ENCODE results near the gene MCAT. TPM values are rescaled to one million over a fixed set of nuclear protein-coding genes. Genes with fewer than 3 reads are reported as not detected.

MCAT gene
- polyA plus RNA-seq, 3 donors, result 4.5 to 8.9 (median 6.8) TPM

DNA sequence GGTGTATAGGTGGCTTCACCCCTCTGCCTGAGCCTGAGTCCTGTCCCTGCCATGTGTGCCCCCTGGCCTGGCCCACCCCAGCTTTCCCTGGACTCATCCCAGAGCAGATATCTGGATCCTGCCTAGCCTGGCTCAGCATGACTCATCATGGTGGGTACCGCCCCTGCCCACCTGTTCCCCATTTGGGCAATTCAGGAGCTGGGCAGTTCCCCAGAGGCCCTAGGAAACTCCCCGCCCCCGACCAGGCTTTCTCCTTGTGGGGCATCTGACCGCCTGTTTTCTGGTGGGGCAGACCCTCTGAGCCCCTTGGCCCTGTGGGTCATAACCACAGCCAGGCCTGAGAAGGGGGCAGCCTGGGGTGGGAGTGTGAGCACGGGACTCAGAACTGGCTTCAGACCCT, 12.6 kb upstream of the MCAT start:
- H3K27ac ChIP-seq (ENCODE audit: low read depth in 1 of 2, low read length in 2 of 2), result peak overlapping the region; percentile 79 to 87
- Mint-ChIP-seq H3K4me1 (peaks cover 67% of the 10 kb centered on the region), H3K27ac (peak overlapping the region; percentile 79 to 96 (median 93)), H3K4me3 (peak overlapping the region in 1 of 2 donors; percentile 100), H3K27me3 (ENCODE audit: low read depth in 3 of 3) (peaks cover 0 to 2% (median 0%) of the 10 kb centered on the region in 3 donors), H3K9me3 (peaks cover 0 to 2% (median 0%) of the 10 kb centered on the region in 7 donors), H3K36me3 (peaks cover 9 to 40% of the 10 kb centered on the region in 2 donors)
- no peaks in the 10 kb centered on the region for H3K9me3 ChIP-seq (replicated peaks in 1 of 2; ENCODE audit: control insufficient read depth in 1 of 2, insufficient read depth in 1 of 2, low read length in 2 of 2)
- H2AFZ ChIP-seq (ENCODE audit: insufficient read depth, low read depth, low read length, poor library complexity, severe bottlenecking), result no peak overlapping the region
- peaks cover 66 to 83% of the 10 kb centered on the region in 2 donors for H3K4me1 ChIP-seq (ENCODE audit: control insufficient read depth in 1 of 2, insufficient read depth in 2 of 2, low read length in 2 of 2)
- TF ChIP-seq, protein P1, sequence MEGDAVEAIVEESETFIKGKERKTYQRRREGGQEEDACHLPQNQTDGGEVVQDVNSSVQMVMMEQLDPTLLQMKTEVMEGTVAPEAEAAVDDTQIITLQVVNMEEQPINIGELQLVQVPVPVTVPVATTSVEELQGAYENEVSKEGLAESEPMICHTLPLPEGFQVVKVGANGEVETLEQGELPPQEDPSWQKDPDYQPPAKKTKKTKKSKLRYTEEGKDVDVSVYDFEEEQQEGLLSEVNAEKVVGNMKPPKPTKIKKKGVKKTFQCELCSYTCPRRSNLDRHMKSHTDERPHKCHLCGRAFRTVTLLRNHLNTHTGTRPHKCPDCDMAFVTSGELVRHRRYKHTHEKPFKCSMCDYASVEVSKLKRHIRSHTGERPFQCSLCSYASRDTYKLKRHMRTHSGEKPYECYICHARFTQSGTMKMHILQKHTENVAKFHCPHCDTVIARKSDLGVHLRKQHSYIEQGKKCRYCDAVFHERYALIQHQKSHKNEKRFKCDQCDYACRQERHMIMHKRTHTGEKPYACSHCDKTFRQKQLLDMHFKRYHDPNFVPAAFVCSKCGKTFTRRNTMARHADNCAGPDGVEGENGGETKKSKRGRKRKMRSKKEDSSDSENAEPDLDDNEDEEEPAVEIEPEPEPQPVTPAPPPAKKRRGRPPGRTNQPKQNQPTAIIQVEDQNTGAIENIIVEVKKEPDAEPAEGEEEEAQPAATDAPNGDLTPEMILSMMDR (IDR thresholded peaks at IDR 0.05), result no peak
- intact Hi-C loops (cut with micrococcal nuclease), result loop anchor here in 1 of 2 donors (10.0 kb wide), 2 partner anchors 141 to 221 kb away; partner anchors contain the start of gene PACSIN2
- H3K4me3 ChIP-seq (replicated peaks in 1 of 3; ENCODE audit: low read depth in 2 of 3, low read length in 3 of 3), result peak overlapping the region in 1 of 3 experiments; percentile 98
- H4K20me1 ChIP-seq (ENCODE audit: insufficient read depth, low read length), result peaks cover 75% of the 10 kb centered on the region
- H3K4me2 ChIP-seq (replicated peaks; ENCODE audit: extremely low read depth, low read length, poor library complexity, severe bottlenecking), result peak overlapping the region; percentile 79
- DNase-seq, result peak in 2 of 3 donors; percentile 30 to 81
- H3K36me3 ChIP-seq (replicated peaks in 1 of 2; ENCODE audit: control insufficient read depth in 1 of 2, insufficient read depth in 2 of 2, low read length in 2 of 2), result peaks cover 17 to 36% of the 10 kb centered on the region in 2 donors
- peak overlapping the region; percentile 15 for H3K9ac ChIP-seq (ENCODE audit: insufficient read depth, low read length, poor library complexity, severe bottlenecking)
- H3K79me2 ChIP-seq (ENCODE audit: insufficient read depth, low read length), result peaks cover 98% of the 10 kb centered on the region
- 64% methylated on average over 5 of the region's 5 CpGs for WGBS (ENCODE audit: insufficient coverage)
- H3K27me3 ChIP-seq (ENCODE audit: control insufficient read depth in 2 of 2, insufficient read depth in 2 of 2, low read length in 2 of 2), result no peaks in the 10 kb centered on the region

DNA sequence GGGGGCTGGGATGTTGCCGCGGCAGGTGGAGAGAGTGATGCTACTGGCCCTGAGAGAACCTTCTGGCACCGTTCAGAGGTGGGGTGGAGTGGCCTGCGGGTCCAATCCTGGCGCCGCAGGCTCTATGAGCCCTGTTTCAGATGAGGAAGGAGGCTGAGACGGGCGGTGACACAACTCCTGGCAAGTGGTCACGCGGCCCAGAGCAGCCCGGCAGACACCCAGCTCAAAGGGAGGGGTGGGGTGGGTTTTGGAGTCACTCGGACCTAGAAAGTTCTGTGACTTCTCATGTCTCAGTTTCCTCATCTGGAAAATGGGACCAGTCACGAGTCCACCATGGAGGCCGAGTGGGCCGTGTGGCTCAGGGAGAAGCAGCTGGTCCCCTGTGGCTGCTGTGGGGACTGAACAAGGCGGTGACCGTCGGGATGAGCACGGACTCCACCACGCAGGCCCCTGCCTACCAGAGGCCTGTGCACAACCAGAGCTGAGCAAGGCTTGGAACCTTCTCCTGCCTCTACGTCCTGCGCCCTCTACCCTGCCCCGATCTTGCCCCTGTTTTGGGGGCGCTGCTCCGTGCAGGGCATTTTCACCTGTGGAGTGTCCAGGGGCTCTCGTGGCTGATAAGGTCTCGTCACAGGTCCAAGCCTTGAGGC, 11.8 kb upstream of the MCAT start:
- H3K4me2 ChIP-seq (replicated peaks; ENCODE audit: extremely low read depth, low read length, poor library complexity, severe bottlenecking), result peak overlapping the region; percentile 79

More for the DNA sequence above, 11.8 kb upstream of the MCAT start:
- TF ChIP-seq, protein P1 (IDR thresholded peaks at IDR 0.05), result no peak
- intact Hi-C loops (cut with micrococcal nuclease), result loop anchor here in 1 of 2 donors (5.0 to 10.0 kb wide), 4 partner anchors 32 to 538 kb away; partner anchors contain the start of genes PACSIN2 and TTLL12
- no peak overlapping the region for H2AFZ ChIP-seq (ENCODE audit: insufficient read depth, low read depth, low read length, poor library complexity, severe bottlenecking)
- DNase-seq, result peak; percentile 83 to 93 (median 86)
- H3K27me3 ChIP-seq (ENCODE audit: control insufficient read depth in 2 of 2, insufficient read depth in 2 of 2, low read length in 2 of 2), result no peaks in the 10 kb centered on the region
- Mint-ChIP-seq H3K27ac (peak overlapping the region; percentile 88 to 96 (median 93)), H3K4me1 (peaks cover 70% of the 10 kb centered on the region), H3K36me3 (peaks cover 4 to 32% of the 10 kb centered on the region in 2 donors), H3K9me3 (no peaks in the 10 kb centered on the region), H3K4me3 (peak overlapping the region; percentile 54 to 100), H3K27me3 (ENCODE audit: low read depth in 3 of 3) (peaks cover 0 to 2% (median 0%) of the 10 kb centered on the region in 3 donors)
- WGBS (ENCODE audit: insufficient coverage), result 53% methylated on average over 26 of the region's 27 CpGs
- peak overlapping the region; percentile 60 for H3K9ac ChIP-seq (ENCODE audit: insufficient read depth, low read length, poor library complexity, severe bottlenecking)
- peaks cover 72 to 90% of the 10 kb centered on the region in 2 donors for H3K4me1 ChIP-seq (ENCODE audit: control insufficient read depth in 1 of 2, insufficient read depth in 2 of 2, low read length in 2 of 2)
- peak overlapping the region in 2 of 3 experiments; percentile 7 to 98 for H3K4me3 ChIP-seq (replicated peaks in 1 of 3; ENCODE audit: low read depth in 2 of 3, low read length in 3 of 3)
- H4K20me1 ChIP-seq (ENCODE audit: insufficient read depth, low read length), result peaks cover 68% of the 10 kb centered on the region
- no peaks in the 10 kb centered on the region for H3K9me3 ChIP-seq (replicated peaks in 1 of 2; ENCODE audit: control insufficient read depth in 1 of 2, insufficient read depth in 1 of 2, low read length in 2 of 2)
- peak overlapping the region; percentile 79 to 87 for H3K27ac ChIP-seq (ENCODE audit: low read depth in 1 of 2, low read length in 2 of 2)
- peaks cover 97% of the 10 kb centered on the region for H3K79me2 ChIP-seq (ENCODE audit: insufficient read depth, low read length)
- H3K36me3 ChIP-seq (replicated peaks in 1 of 2; ENCODE audit: control insufficient read depth in 1 of 2, insufficient read depth in 2 of 2, low read length in 2 of 2), result peaks cover 9 to 28% of the 10 kb centered on the region in 2 donors
